Panc1 (cell line): ENCODE measurements around the gene LRRC27.

Experiments
- CTCF ChIP-seq: fragments of 450-650 bp; IDR thresholded peaks from 2 replicates; pipeline ENCODE4 v1.5.1; 2017; ENCODE audit warnings: mild to moderate bottlenecking
- SIN3A ChIP-seq: IDR thresholded peaks from 2 replicates; pipeline ENCODE4 v1.6.1; 2012; ENCODE audit warnings: low read depth, mild to moderate bottlenecking, low read length, moderate library complexity, borderline replicate concordance; ENCODE audit not compliant: insufficient read depth

GRCh38 chr10:132309879-132310591 lies 22.0 kb upstream of the LRRC27 start:
- TF ChIP-seq SIN3A (no peak), CTCF (no peak)
